HG02588 (cell line): ENCODE measurements around the gene MYL6B.

Experiments used
- ATAC-seq: cut with Tn5 transposase; IDR thresholded peaks from one replicate; pipeline ENCODE4 v1.9.1; 2021; ENCODE audit warnings: mild to moderate bottlenecking, moderate library complexity; ENCODE audit not compliant: unreplicated experiment

The MYL6B gene

GRCh38 chr12:56121204-56121870, 31.1 kb upstream of the MYL6B start:
- ATAC-seq: no peak

- no peak for ATAC-seq
These were observed 29.8 kb upstream of the MYL6B start for GRCh38 chr12:56122637-56123036.

GRCh38 chr12:56124133-56124532, 28.3 kb upstream of the MYL6B start:
- no peak for ATAC-seq

GRCh38 chr12:56126732-56127239, 25.6 kb upstream of the MYL6B start:
- no peak for ATAC-seq

GRCh38 chr12:56127485-56127887, 24.9 kb upstream of the MYL6B start:
- ATAC-seq: no peak

GRCh38 chr12:56127888-56128669, 24.3 kb upstream of the MYL6B start, which contains the start of gene ESYT1:
TSS of gene ESYT1 (plus strand) at chr12:56128267. CDS start at chr12:56128320, 53 bp downstream.
- peak; percentile 89 for ATAC-seq

GRCh38 chr12:56128670-56129205, 23.6 kb upstream of the MYL6B start:
- no peak for ATAC-seq

- no peak for ATAC-seq
These were observed 23.0 kb upstream of the MYL6B start for GRCh38 chr12:56129206-56129941.

- no peak for ATAC-seq
These were observed 22.4 kb upstream of the MYL6B start for GRCh38 chr12:56129942-56130495.

- ATAC-seq: no peak
These were observed 21.5 kb upstream of the MYL6B start for GRCh38 chr12:56130876-56131275.

- no peak for ATAC-seq
These were observed 17.5 kb upstream of the MYL6B start for GRCh38 chr12:56134897-56135296.

- ATAC-seq: no peak
These were observed 14.4 kb upstream of the MYL6B start for GRCh38 chr12:56137853-56138571.

- no peak for ATAC-seq
These were observed 10.2 kb upstream of the MYL6B start for GRCh38 chr12:56141946-56142784.

- ATAC-seq: no peak
These were observed 9.2 kb upstream of the MYL6B start for GRCh38 chr12:56143217-56143616.

GRCh38 chr12:56143870-56144269, 8.5 kb upstream of the MYL6B start:
- ATAC-seq: no peak

- no peak for ATAC-seq
These were observed 7.2 kb upstream of the MYL6B start for GRCh38 chr12:56145217-56145616.

GRCh38 chr12:56146492-56147460, 5.6 kb upstream of the MYL6B start:
- no peak for ATAC-seq

GRCh38 chr12:56150563-56150962, 1.8 kb upstream of the MYL6B start:
- ATAC-seq: no peak
